ENCODE data around the gene C11orf58.

Gene C11orf58

GRCh38 chr11:16786131-16786530 is 47.7 kb downstream of the C11orf58 start:
- no peak for DNase-seq

- DNase-seq, result no peak
These were observed 48.7 kb downstream of the C11orf58 start for GRCh38 chr11:16787035-16787742.

- peak; percentile 2 to 31 for DNase-seq
These were observed 50.0 kb downstream of the C11orf58 start for GRCh38 chr11:16788141-16789062.

- no peak for DNase-seq
These were observed 50.6 kb downstream of the C11orf58 start for GRCh38 chr11:16789063-16789420.

GRCh38 chr11:16789560-16790485 is 51.4 kb downstream of the C11orf58 start:
- no peak for DNase-seq

- no peak for DNase-seq
These were observed 52.2 kb downstream of the C11orf58 start for GRCh38 chr11:16790486-16791190.

- no peak for DNase-seq
These were observed 52.9 kb downstream of the C11orf58 start for GRCh38 chr11:16791191-16791961.

- DNase-seq, result no peak
These were observed 54.0 kb downstream of the C11orf58 start for GRCh38 chr11:16792426-16792825.

GRCh38 chr11:16793009-16793408 is 54.6 kb downstream of the C11orf58 start:
- DNase-seq, result no peak

- no peak for DNase-seq
These were observed 55.1 kb downstream of the C11orf58 start for GRCh38 chr11:16793511-16793910.

- no peak for DNase-seq
These were observed 55.8 kb downstream of the C11orf58 start for GRCh38 chr11:16794047-16794818.

GRCh38 chr11:16795146-16795545 is 56.7 kb downstream of the C11orf58 start:
- no peak for DNase-seq

- DNase-seq, result no peak
These were observed 57.9 kb downstream of the C11orf58 start for GRCh38 chr11:16796311-16796710.

GRCh38 chr11:16797776-16798175 is 59.3 kb downstream of the C11orf58 start:
- DNase-seq, result no peak

GRCh38 chr11:16799221-16799620 is 60.8 kb downstream of the C11orf58 start:
- DNase-seq, result no peak

GRCh38 chr11:16799890-16800289 is 61.4 kb downstream of the C11orf58 start:
- DNase-seq, result no peak

GRCh38 chr11:16800382-16800781 is 61.9 kb downstream of the C11orf58 start:
- DNase-seq, result no peak

GRCh38 chr11:16801288-16801980 is 63.0 kb downstream of the C11orf58 start:
- DNase-seq, result no peak

GRCh38 chr11:16804104-16804947 is 65.9 kb downstream of the C11orf58 start:
- no peak for DNase-seq
